ENCODE results near the gene ANGPTL4.
"Not testable (repeated sequence)": the region's sequence is repeated elsewhere in the genome, so short reads cannot be mapped to it uniquely, and the experiment has no call there.

ANGPTL4 gene

GRCh38 chr19:8363803-8364771 is at the start of gene ANGPTL4:
Gene ANGPTL4, plus strand, starts transcription at chr19:8364155. Its CDS starts 167 bp downstream, at chr19:8364322.
- FAIRE-seq = no peak

GRCh38 chr19:8314981-8315640 is 48.8 kb upstream of the ANGPTL4 start:
- not testable (repeated sequence) for FAIRE-seq

DNA sequence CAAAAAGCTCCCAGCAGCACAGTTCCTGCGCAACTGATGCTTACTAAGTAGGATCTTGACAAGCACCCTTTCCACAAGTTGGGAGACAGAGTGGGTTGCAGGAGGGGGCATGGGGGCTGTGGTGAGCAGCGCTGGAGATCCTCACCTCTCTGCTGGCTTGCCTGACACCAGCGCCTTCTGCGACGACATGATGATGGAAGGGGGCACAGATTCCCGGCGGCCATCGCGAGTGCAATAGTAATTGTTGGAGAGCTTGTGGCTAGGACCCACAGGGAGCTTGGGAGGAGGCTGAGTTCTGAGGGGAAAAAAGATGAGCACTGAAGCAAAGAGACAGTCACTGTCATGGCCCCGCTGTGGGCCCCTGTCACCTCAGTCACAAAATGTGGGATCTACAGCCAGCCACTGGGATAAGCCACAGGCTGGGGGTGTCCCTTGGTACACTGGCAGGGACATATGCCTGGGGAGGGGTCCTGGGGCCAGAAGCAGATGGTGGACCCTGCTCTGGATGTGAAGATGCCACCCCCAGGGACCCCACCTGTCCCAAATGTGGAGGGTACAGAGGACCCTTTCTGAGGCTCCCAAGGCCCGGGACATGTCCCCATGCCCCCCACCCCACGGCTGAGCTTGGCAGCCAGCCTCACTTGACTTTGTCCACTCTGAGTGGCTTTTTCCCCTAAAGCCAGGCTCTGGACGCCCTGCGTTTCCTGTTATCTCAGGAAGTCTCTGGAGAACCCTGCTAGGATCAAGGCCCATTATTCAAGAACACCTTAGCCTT is 47.4 kb upstream of the ANGPTL4 start:
- FAIRE-seq = no peak

DNA sequence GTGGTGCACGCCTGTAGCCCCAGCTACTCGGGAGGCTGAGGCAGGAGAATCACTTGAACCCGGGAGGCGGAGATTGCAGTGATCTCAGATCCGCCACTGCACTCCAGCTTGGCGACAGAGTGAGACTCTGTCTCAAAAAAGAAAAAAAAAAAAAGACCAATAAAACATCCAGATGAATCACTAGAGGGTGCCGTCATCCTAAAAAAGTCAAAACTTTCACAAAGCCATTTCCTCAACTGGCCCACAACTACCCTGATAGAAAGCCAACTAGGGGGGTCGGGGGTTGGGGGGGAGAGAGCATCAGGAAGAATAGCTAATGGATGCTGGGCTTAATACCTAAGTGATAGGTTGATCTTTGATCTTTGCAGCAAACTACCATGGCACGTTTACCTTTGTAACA is 45.1 kb upstream of the ANGPTL4 start:
- FAIRE-seq = not testable (repeated sequence)

GRCh38 chr19:8319807-8320520 is 44.0 kb upstream of the ANGPTL4 start:
- FAIRE-seq = no peak

- no peak for FAIRE-seq
Observed at GRCh38 chr19:8320564-8321066, 43.3 kb upstream of the ANGPTL4 start.

GRCh38 chr19:8321067-8321985 is 42.6 kb upstream of the ANGPTL4 start, which contains the start of the genes NDUFA7 and RPS28:
Gene NDUFA7, minus strand, starts transcription at chr19:8321375. Its CDS starts 17 bp downstream, at chr19:8321358.
Gene RPS28, plus strand, starts transcription at chr19:8321496. Its CDS starts 35 bp downstream, at chr19:8321531.
- no peak for FAIRE-seq

- FAIRE-seq = no peak
Observed at GRCh38 chr19:8321986-8322637, 41.8 kb upstream of the ANGPTL4 start.

GRCh38 chr19:8322638-8322997 is 41.3 kb upstream of the ANGPTL4 start:
- FAIRE-seq = no peak

DNA sequence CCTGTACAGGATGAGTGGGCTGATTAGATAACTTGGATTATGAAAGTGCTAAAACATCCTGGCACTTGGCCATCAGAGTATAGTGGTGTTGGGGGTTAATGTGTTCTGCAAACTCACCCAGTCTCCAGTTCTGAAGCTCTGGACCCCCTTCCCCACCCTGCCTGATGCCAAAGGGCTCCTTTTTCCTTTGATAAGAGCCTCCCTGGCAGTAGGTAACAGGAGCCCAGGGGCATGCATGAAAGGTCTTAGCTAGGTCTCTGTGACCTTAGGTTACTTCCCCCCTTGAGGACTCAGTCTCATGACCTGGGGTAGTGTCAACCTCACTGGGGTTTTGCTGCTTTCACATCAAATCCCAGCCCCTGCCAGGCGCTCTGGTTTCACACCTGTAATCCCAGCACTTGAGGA is 40.2 kb upstream of the ANGPTL4 start:
- no peak for FAIRE-seq

DNA sequence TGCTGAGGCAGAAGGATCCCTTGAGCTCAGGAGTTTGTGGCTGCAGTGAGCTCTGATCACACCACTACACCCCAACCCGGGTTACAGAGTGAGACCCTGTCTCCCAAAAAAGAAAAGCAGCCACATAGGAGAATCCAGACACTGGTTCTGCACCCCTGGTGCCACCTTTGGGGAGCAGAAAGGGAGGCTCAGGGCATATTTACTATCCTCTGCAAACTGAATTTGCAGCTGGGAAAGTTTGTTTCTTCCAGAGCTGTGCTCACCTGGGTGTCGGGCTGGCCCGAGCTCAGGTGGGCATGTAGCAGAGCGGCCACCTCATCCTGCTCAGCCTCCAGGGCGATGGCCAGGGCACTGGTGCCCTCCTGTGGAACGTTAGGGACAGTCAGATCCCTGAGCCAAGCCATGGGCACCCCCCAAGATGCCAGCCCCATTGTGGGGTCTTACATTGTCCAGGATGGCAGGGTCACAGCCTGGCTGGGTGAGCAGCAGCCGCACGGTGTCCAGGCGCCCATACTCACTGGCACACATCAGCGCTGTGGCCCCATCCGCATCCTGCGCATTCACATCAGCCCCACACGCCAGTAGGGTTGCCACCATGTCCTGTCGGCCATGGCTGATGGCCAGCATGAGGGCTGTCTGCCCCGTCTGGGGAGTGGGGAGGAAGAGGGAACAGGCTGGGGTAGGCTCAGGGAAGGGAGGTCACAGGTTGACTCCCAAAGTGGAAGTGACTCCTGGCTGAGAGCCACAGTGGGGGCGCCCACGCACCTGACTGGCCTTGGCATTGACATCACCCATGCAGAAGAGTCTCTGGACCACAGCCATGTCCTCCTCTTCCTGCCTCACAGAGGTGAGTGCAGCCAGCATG is 39.5 kb upstream of the ANGPTL4 start:
- no peak for FAIRE-seq

DNA sequence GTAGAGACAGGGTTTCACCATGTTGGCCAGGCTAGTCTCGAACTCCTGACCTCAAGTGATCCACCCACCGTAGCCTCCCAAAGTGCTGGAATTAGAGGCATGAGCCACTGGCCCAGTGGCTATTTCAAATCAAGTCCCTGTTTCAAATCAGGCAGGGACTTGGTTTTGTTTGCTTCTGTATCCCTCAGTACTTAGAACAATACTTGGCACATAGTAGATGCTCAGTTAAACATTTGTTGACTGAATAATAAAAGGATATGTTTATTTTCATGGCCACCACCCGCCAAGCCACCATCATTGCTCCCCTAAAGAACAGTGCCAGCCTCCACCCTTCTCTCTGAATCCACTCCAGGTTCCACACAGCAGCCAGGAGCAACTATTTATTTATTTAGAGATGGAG is 38.5 kb upstream of the ANGPTL4 start:
- no peak for FAIRE-seq

- no peak for FAIRE-seq
Observed at GRCh38 chr19:8329996-8330395, 34.0 kb upstream of the ANGPTL4 start.

DNA sequence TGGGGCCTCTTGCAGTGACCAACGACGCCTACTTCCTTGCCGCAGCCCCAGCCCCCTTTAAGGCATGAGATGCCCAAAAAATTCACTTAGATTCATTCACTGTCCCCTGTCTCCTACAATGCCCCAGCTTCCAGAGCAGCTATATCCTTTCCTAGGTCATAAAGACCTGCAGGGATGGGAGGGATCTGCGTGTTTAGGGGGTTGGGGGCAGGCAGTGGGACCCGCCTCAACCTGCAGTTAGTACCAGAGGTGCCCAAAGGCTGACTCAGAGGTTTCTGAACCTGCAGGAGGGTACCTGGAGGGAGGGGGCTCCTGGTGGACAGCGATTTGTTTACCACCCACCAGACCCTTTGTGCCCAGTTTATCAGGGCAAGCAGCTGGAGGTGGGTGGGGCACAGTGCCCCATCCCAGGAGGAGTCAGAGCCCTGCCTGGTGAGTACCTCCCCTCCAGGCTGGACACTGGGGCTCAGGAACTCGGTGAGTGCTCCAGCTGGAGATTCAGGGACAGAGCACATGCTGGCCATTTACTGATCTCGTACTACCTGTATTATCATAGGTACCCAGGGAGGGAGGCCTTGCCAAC is 32.6 kb upstream of the ANGPTL4 start:
- no peak for FAIRE-seq

- FAIRE-seq = no peak
Observed at GRCh38 chr19:8332976-8333766, 30.8 kb upstream of the ANGPTL4 start.

- FAIRE-seq = no peak
Observed at GRCh38 chr19:8333767-8334457, 30.0 kb upstream of the ANGPTL4 start.
